Left colon (tissue), 2 donors: ENCODE results near the gene DNM2. TPM values are rescaled to one million over a fixed set of nuclear protein-coding genes. Genes with fewer than 3 reads are reported as not detected.
A peak's percentile ranks its signal among the peaks of the same experiment; 100 is the strongest.

Experiments used
- ATAC-seq: fragments of 200-7000 bp; cut with Tn5 transposase; one replicate; pipeline ENCODE4 v1.9.1; 2020; ENCODE audit warnings: mild to moderate bottlenecking, moderate library complexity
- DNase-seq, 2 donors: peaks; one replicate each; pipeline ENCODE4 v3.0.0-alpha.2; 2020
- intact Hi-C, 2 donors: fragments of 100-400 bp; cut with DNase I in 1 of 2; cut with micrococcal nuclease in 1 of 2; formaldehyde crosslinking; loops; one replicate each; pipeline versions ENCODE4 v1.11.2 to v1.14.0; 2022; cut with DNase I, micrococcal nuclease
- total RNA-seq, 2 donors: library from RNA; stranded (reverse); fragmentation: NEBNext Ultra II Directional; extraction: Animal tissue kit (Norgen Biotek cat#: 25700); gene quantifications; one replicate each; pipeline ENCODE4 v1.2.1, GENCODE V29; 2021
- donor health status: DM: no; HTN: no; CAD: no.
- donor health status: DM: yes; HTN: yes; CAD: no.

Gene DNM2
- total RNA-seq, 2 donors from 2014 or later, result 446 to 618 TPM

DNA sequence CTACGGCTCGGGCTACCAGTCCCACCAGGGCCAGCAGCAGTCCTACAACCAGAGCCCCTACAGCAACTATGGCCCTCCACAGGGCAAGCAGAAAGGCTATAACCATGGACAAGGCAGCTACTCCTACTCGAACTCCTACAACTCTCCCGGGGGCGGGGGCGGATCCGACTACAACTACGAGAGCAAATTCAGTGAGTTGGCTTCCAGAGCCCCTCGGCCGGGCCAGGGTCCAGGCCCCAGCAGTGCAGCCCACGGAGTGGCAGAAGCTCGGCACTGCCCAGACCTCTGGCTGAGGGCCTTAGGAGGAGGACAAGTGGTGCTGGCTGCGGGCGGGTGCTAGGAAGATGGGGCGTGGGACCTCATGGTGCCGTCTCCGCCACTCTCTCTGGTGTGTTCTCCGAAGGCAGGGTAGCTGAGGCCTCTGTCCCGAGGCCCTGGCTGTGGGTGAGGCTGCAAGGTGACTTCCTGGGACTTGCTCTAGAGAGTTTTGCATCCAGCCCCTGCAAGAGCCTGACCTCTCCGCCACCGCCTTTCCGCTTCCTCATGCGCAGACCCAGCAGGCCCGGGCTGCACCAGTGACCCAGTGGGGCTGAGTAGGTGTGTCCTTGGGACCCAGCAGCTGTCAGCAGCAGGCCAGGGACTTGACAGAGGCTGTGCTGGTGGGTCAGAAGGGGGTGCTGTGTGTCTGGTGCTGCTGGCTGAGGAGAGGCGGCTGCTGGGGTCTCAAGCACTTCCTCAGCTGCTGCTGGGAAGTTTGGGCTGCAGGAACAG is 30.2 kb upstream of the DNM2 start:
- intact Hi-C loops, result no loop called here
- ATAC-seq, result no peak
- DNase-seq, result no peak

DNA sequence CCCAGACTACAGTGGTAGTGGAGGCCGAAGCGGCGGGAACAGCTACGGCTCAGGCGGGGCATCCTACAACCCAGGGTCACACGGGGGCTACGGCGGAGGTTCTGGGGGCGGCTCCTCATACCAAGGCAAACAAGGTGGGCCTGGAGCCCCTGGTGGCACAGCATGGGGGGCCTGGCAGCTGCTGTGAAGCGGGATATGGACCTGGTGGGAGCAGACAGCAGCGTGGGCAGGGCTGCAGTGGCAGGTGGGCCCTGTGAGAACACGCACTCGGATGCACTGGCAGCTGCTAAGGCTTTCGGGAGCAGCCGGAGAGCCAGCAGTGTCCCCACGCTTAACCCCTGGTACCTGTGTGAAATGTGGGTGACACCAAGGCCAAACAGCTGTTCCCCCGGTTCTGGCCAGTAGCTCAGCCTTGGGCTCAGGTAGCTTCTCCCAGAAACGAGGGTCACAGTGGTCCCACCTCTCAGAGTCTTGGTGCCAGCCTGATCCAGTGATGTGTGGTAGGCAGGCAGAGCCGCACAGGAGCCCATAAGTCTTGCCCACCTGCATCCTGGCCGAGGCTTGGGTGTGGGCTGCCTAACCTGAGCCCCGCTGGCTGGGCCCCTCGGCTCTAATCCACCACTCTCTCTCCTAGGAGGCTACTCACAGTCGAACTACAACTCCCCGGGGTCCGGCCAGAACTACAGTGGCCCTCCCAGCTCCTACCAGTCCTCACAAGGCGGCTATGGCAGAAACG is 29.2 kb upstream of the DNM2 start:
- ATAC-seq (no peak), DNase-seq (no peak)
- intact Hi-C loops, result no loop called here

DNA sequence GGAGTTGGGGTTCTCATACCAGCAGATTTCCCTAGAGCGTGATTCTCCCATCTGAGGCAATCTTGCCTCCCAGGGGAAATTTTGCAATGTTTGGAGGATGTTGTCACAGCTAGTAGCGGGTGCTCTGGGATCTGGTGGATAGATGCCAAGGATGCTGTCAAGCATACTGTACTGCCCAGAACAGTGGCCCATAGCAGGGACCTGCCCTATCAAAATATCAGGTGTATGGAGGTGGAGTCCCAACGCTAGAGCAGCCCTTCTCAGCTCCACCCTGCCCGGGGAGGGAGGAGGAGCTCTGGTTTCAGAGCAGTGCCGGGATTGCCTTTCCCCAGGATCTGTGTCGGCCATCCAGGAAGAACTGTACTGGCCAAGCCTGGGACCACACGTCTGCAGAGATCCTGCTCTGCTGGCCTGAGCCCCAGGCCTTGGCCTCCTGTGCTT is 27.5 kb upstream of the DNM2 start:
- intact Hi-C loops, result no loop called here
- DNase-seq (no peak), ATAC-seq (peak; percentile 13)

DNA sequence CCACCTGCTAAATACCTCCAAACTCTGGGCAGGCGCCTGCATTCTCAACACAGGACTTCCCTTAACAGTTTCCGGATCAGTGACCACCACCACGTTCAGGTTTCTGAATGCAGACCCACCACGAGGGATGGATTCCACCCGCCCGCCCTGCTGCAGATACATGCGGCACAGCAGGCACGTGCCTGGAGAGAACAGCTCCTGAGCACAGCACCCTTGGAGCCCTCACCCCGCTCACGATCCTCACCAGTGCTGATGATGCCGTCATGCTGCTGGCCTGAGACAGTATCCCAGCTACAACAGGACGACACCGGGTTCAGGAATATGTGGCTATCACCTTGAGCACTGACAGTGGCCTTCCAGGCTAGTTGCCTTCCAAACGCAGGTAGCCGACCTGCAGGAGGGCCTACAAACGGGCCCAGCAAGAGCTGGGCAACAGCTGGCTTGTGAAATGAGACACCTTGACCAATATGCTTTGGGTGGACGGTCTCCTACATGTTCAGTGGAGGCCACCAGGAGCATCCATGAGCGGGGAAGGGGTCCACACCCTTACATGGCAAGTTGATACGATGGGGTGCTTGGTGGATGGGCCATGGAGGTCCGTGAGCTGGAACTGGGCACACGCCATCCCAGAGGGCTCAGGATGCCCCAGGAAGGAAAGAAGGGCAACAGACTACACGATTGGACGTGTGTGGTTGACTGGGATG is 26.5 kb upstream of the DNM2 start:
- intact Hi-C loops, result no loop called here
- DNase-seq, result no peak
- ATAC-seq, result no peak

DNA sequence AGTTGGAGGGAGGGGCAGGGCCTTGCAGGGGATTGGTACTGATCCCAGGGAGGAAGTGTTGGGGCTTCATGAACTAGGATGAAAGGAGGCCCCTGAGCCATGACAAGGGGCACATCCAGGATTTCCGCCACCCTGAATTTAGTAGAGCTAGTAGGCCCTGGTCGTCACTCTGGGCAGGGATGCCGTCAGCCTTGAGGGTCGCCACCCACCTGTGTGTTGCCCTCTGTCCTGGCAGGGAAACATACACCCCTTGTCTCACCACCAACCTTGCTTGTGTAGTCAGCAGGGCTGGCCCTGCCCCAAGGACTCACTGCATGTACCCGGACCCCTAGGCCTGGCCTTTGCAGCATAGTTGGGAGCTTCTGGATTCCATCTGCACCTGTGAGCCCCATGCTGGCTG is 26.0 kb upstream of the DNM2 start:
- ATAC-seq, result no peak
- intact Hi-C loops, result no loop called here

DNA sequence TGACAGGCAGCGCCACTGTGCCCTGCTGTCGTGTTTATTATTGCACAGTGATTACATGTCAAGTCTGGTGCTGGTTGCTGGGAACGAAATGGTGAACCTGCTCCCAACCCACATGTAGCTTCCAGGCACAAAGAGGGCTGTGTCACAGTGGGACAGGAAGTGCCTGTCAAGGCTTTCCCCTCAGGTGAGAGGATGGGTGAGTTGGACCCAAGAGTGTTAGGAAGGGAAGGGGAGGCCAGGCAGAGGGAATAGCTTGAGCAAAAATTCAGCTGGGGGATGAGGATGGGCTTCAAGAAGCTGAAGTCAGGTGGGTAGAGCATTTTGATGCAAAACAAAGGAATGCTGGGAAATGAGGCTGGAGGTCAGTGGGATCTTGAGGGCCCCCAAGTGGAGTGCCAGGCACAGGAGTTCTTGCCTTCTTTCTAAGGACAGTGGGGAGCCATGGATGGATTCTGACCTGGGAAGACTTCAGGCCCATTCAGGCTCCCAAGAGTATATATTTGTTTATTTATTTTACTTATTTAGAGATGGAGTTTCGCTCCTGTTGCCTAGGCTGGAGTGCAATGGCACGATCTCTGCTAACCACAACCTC is 25.1 kb upstream of the DNM2 start:
- no peak for DNase-seq
- ATAC-seq, result no peak
- intact Hi-C loops, result no loop called here

More for the DNA sequence above, 26.0 kb upstream of the DNM2 start:
- DNase-seq, result no peak

DNA sequence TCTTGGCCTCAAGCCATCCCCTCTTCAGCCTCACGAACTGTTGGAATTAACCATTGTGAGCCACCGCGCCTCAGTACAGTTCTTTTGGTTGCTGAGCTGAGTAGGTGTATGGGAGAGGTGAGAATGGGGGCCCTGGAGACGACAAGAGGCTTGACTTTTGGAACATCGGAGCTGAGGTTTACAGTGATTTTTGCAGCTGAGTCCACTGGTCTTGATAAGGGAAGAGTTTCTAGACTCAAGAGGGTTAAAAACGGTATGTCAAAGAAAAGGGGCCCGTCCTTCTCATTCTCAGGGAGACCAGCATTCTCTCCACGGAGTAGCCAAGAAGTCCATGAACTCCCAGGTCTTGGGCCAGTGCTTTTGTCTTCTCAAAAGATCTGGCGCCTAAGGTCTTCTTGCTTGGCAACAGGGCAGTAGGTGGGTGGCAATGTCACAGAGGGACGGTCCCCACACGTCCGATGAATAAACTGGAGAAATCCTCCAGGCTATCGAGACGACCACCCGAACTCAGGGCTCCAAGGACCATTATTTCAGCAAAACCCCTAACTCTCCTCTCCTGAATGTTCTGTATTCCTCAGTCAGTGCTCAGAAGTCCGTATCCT is 23.1 kb upstream of the DNM2 start:
- intact Hi-C loops, result loop anchor here in 1 of 2 donors (5.0 kb wide), 1 partner anchor 113 kb away; no protein-coding TSS in a partner anchor
- ATAC-seq (no peak), DNase-seq (no peak)

DNA sequence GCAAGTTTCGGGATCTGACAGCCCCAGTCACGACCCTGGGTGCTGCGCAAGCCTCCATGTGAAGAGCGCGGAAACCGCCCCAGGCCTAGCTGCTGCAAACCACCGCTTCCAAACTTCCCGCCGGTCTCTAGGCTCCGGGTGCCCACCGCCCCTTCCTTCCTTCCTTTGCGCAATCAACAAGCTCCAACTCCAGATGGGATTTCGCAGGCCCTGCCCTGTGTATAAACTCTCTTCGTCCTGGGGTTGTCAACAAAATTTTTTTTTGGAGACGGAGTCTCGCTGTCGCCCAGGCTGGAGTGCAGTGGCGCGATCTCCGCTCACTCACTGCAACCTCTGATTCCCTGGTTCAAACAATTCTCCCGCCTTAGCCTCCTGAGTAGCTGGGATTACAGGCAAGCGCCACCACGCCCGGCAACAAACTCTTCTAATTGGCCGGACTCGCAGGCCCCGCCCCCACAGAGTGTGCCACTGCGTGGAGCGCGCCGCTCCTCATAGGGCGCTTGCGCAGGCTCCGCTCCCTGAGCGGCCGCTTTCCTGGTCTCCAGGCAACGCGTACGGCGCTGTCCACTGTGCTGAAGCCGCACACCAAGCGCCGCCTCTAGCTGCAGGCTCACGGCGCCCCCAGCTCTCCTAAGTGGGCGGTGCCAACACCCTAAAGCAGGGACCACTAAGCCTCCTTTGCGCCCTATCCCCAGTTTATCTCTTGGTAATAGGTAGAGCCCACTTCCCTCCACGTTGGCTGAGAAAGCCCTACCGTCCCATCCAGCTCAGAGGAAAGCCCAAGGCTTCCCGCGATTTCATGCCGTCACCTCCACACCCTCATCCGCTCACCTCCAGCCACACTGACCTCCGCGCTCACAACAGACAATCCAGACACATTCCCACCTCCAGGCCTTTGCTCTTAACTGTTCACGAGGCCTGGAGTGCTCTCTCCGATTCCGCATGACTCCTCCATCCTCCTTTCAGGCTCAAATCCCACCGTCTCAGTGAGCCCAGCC is 22.2 kb upstream of the DNM2 start:
- peak; percentile 99 for ATAC-seq
- DNase-seq, result peak; percentile 93 to 96
- intact Hi-C loops, result loop anchor here in 1 of 2 donors (5.0 kb wide), 1 partner anchor 113 kb away; no protein-coding TSS in a partner anchor

DNA sequence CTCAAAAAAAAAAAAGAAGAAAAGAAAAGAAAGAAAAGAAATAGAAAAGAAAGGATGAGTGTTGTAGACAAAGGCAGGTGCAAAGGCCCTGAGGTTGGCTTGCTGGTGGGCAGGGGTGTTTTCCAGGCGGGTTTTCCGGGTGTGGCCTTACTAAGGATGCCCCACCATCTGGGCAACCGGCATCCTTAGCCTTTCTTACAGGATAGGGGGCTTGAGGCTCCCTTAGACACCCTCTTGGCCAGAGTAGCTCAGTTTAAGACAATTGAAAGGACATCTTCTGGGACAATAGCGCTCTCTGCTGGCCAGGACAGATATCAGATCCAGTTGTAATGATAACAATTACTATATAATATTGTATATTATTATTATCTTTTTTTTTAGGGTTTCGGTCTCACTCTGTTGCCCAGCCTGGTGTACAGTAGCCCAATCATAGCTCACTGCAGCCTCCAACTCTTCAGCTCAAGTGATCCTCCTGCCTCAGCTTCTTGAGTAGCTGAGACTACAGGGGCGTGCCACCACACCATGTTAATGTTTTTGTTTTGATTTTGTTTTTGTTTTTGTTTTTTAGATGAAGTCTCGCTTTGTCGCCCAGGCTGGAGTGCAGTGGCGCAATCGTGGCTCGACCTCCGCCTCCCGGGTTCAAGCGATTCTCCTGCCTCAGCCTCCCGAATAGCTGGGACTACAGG is 18.1 kb upstream of the DNM2 start:
- DNase-seq (peak; percentile 46 to 76), ATAC-seq (no peak)
- intact Hi-C loops, result loop anchor here in 1 of 2 donors (5.0 to 10.0 kb wide), 2 partner anchors 117 to 415 kb away; partner anchors contain the start of genes ICAM4 and ICAM5

DNA sequence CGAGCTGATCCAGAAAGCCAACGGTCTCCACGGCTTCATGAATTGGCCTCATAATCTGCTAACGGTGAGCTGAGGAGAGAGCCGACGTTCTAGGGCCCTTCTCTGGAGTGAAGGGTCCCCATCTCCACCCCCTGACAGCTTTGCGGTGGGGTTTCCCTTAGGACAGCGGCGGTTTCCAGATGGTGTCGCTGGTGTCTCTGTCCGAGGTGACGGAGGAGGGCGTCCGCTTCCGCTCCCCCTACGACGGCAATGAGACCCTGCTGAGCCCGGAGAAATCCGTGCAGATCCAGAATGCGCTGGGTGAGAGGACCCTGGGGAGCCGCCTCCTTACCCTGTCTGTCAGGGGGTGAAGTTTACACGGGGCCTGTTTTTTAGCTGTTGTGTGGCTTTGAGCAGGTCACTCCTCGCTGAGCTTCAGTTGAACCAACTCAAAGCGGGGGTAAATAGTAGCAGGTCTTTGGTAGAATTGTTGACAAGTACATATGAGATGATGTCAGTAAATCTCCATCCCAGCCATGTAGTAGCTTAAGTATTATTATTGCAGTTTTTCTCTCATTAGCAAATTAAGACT is 15.8 kb upstream of the DNM2 start:
- ATAC-seq (peak; percentile 52), DNase-seq (peak in 1 of 2 donors; percentile 34)
- intact Hi-C loops, result loop anchor here in 1 of 2 donors (10.0 kb wide), 1 partner anchor 417 kb away; the partner anchor contains the start of genes ICAM4 and ICAM5

DNA sequence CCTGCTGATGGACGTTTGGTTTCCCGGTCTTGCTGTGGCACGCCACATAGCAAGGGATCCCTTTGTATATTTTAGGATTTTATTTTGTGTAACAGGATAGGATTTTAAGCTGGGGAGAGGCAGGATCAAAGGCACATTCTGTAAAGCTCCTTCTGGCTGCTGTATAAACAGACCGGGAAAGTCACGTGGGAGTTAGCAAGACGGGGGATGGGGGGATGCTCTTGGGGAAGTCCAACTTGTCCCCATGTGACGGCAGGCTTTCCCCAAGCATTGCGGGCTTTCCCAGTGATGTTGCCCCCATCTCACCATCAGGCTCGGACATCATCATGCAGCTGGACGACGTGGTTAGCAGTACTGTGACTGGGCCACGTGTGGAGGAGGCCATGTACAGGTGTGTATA is 10.9 kb upstream of the DNM2 start:
- DNase-seq, result no peak
- intact Hi-C loops, result loop anchor here in 1 of 2 donors (10.0 kb wide), 1 partner anchor 422 kb away; the partner anchor contains the start of genes ICAM4 and ICAM5
- no peak for ATAC-seq

DNA sequence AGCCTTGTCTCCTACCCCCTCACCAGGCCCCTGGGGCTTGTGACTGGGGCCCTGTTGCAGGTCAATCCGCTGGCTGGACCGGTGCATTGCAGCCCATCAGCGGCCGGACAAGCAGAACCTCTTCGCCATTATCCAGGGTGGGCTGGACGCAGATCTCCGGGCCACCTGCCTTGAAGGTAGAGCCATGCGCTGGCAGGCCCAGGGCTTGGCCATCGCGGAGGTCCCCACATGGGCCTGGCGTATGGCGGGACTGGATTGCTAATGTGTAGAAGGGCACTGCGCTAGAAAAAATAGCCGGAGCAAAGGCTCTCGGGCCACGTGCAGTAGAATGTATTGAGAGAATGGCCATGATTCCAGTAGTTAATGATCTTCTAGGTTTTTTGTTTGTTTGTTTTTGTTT is 10.4 kb upstream of the DNM2 start:
- intact Hi-C loops, result loop anchor here in 1 of 2 donors (10.0 kb wide), 1 partner anchor 423 kb away; the partner anchor contains the start of genes ICAM4 and ICAM5
- DNase-seq, result no peak
- ATAC-seq, result no peak

DNA sequence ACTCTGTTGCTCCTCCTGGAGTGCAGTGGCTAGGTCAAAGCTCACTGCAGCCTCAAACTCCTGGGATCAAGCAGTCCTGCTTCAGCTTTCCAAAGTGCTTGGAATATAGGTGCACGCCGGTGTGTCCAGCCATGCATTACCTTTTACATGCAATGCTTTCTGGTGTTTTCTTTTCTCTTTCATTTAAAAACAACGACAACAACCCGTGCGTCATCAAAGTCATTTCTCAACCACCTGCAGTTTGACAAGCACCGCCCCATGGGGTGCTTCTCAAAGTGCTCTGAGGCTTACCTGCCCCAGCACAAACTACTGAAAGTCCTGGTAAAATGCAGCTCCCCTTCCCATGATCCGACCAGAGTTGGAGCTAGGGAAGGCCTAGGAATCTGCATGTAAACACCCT is 9.6 kb upstream of the DNM2 start:
- intact Hi-C loops, result loop anchor here in 1 of 2 donors (10.0 kb wide), 1 partner anchor 423 kb away; the partner anchor contains the start of genes ICAM4 and ICAM5
- no peak for DNase-seq
- no peak for ATAC-seq

DNA sequence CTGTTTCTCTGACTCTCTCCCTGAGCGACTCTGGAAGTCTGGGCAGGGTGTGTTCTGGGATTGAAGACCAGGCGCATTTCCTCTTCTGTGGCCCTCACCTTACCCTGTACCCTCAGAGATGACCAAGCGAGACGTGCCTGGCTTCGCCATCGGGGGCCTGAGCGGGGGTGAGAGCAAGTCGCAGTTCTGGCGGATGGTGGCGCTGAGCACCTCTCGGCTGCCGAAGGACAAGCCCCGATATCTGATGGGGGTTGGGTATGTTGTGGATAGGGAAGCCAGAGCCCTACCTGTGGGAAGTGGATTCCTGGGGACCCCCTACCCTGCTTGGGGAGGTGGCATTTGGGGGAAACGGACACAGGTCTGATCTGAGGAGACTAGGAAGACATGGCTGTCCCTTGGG is 5.8 kb upstream of the DNM2 start:
- intact Hi-C loops, result no loop called here
- ATAC-seq (peak; percentile 46), DNase-seq (peak; percentile 53 to 68)

DNA sequence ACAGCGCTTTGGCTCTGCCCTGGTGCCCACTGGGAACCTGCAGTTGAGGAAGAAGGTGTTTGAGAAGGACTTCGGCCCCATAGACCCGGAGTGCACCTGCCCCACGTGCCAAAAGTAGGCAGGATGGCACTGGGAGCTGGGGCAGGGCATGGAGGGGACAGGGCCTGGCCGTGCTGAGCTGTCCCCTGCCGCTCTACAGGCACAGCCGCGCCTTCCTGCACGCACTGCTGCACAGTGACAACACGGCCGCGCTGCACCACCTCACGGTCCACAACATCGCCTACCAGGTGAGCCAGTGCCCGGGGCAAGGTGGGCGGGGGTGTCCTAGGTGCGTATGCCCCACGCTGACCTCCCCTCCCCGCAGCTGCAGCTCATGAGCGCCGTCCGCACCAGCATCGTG is 5.1 kb upstream of the DNM2 start:
- intact Hi-C loops, result no loop called here
- DNase-seq (peak; percentile 77 to 88), ATAC-seq (peak; percentile 68)

DNA sequence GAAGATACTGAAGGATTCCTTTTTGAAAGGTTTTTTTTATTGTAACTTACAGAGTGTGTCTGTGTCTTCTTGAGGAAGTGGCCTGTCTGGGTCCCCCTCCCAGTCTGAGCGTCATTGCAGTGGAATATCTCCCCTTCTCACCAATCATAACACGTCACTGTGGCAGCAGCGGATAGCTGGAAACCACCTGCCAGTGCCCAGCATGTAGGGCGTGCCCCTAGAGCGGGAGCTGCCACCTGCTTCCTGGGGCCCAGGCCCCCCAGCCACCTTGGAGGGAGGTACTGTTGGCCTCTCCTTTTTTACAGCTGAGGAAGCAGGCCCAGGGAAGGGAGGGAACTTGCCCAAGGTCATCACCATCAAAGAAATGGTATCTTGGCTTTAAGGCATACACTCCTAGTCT is 4.6 kb upstream of the DNM2 start:
- intact Hi-C loops, result no loop called here
- peak; percentile 59 for ATAC-seq

More for the DNA sequence above, 4.6 kb upstream of the DNM2 start:
- peak; percentile 85 to 94 for DNase-seq
